HEK293 (cell line): Measurements from ENCODE around the gene DRG1.

Experiments
- CTCF ChIA-PET: fragments of 350-600 bp; formaldehyde crosslinking; extraction: SDS; loops from one replicate; lab custom pipeline; 2021; ENCODE audit warnings: antibody characterized with exemption; lab: Yijun Ruan, JAX
- POLR2A ChIA-PET: fragments of 300-600 bp; formaldehyde crosslinking; extraction: SDS; loops from one replicate; lab custom pipeline; 2020; ENCODE audit warnings: antibody characterized with exemption, inconsistent platforms; lab: Yijun Ruan, JAX
- H3K27ac ChIP-seq: fragments of 200-500 bp; sonication (Bioruptor generic); 2 replicates; pipeline ENCODE4 v1.5.1; 2014; ENCODE audit warnings: low read depth, low read length, control low read depth, inconsistent platforms; ENCODE audit errors: extremely low read depth
- H3K36me3 ChIP-seq, 2 experiments: fragments of 200-500 bp in 1 of 2; sonication (Bioruptor generic) in 1 of 2; 1 replicate in 1 of 2; 2 replicates in 1 of 2; pipeline ENCODE4 v1.5.1; 2014 to 2017; ENCODE audit warnings: inconsistent platforms in 2 of 2, low read length in 2 of 2; ENCODE audit not compliant: control insufficient read depth in 2 of 2, insufficient read depth in 1 of 2
- H3K4me1 ChIP-seq: fragments of 200-500 bp; sonication (Bioruptor generic); 2 replicates; pipeline ENCODE4 v1.5.1; 2014; ENCODE audit warnings: mild to moderate bottlenecking, low read length, inconsistent platforms; ENCODE audit not compliant: control insufficient read depth, insufficient read depth
- H3K4me3 ChIP-seq: 2 replicates; pipeline ENCODE4 v1.5.1; 2011; ENCODE audit warnings: low read depth, mild to moderate bottlenecking, control low read depth, low read length, moderate library complexity
- H3K9me3 ChIP-seq: fragments of 200-500 bp; sonication (Bioruptor generic); 2 replicates; pipeline ENCODE4 v1.5.1; 2014; ENCODE audit warnings: low read depth, low read length, inconsistent platforms; ENCODE audit not compliant: control insufficient read depth, insufficient read depth
- ATF2 ChIP-seq: fragments of 450-650 bp; formaldehyde crosslinking; IDR thresholded peaks from 2 replicates; pipeline ENCODE4 v1.5.1; 2016; ENCODE audit warnings: missing biosample characterization, missing genetic modification characterization, low read depth
- BCL11A ChIP-seq: fragments of 450-650 bp; formaldehyde crosslinking; IDR thresholded peaks from 2 replicates; pipeline ENCODE4 v1.5.1; 2016; ENCODE audit warnings: low read depth, missing biosample characterization, missing genetic modification characterization
- BCL6B ChIP-seq: fragments of 450-650 bp; formaldehyde crosslinking; IDR thresholded peaks from 2 replicates; pipeline ENCODE4 v1.5.1; 2017; ENCODE audit warnings: missing biosample characterization, missing genetic modification characterization
- GFI1B ChIP-seq: fragments of 450-650 bp; formaldehyde crosslinking; IDR thresholded peaks from 2 replicates; pipeline ENCODE4 v1.5.1; 2016; ENCODE audit warnings: missing biosample characterization, missing genetic modification characterization
- HIC1 ChIP-seq: fragments of 450-650 bp; formaldehyde crosslinking; IDR thresholded peaks from 2 replicates; pipeline ENCODE4 v1.5.1; 2016; ENCODE audit warnings: missing biosample characterization, missing genetic modification characterization
- PRDM2 ChIP-seq: fragments of 450-650 bp; formaldehyde crosslinking; IDR thresholded peaks from 2 replicates; pipeline ENCODE4 v1.5.1; 2016; ENCODE audit warnings: missing biosample characterization, missing genetic modification characterization, borderline replicate concordance
- REPIN1 ChIP-seq: fragments of 450-650 bp; formaldehyde crosslinking; IDR thresholded peaks from 2 replicates; pipeline ENCODE4 v1.5.1; 2017; ENCODE audit warnings: missing biosample characterization, missing genetic modification characterization, low read depth
- TRIM28 ChIP-seq: IDR thresholded peaks from 2 replicates; pipeline ENCODE4 v1.6.1; 2011; ENCODE audit warnings: low read length, control low read depth, borderline replicate concordance
- ZBTB17 ChIP-seq: fragments of 450-650 bp; formaldehyde crosslinking; IDR thresholded peaks from 2 replicates; pipeline ENCODE4 v1.5.1; 2016; ENCODE audit warnings: missing biosample characterization, missing genetic modification characterization
- ZNF112 ChIP-seq: fragments of 450-650 bp; formaldehyde crosslinking; IDR thresholded peaks from 2 replicates; pipeline ENCODE4 v1.5.0; 2017; ENCODE audit warnings: missing biosample characterization, missing genetic modification characterization
- ZNF24 ChIP-seq: fragments of 450-650 bp; formaldehyde crosslinking; IDR thresholded peaks from 2 replicates; pipeline ENCODE4 v1.5.1; 2016; ENCODE audit warnings: missing biosample characterization, missing genetic modification characterization
- ZNF324 ChIP-seq: fragments of 450-650 bp; formaldehyde crosslinking; IDR thresholded peaks from 2 replicates; pipeline ENCODE4 v1.5.1; 2016; ENCODE audit warnings: missing biosample characterization, missing genetic modification characterization
- ZNF529 ChIP-seq: fragments of 450-650 bp; formaldehyde crosslinking; IDR thresholded peaks from 2 replicates; pipeline ENCODE4 v1.5.1; 2017; ENCODE audit warnings: missing genetic modification characterization, missing biosample characterization; ENCODE audit not compliant: insufficient replicate concordance
- ZNF544 ChIP-seq: fragments of 450-650 bp; formaldehyde crosslinking; IDR thresholded peaks from 2 replicates; pipeline ENCODE4 v1.5.0; 2017; ENCODE audit warnings: missing biosample characterization, missing genetic modification characterization
- ZNF555 ChIP-seq: fragments of 450-650 bp; formaldehyde crosslinking; conservative IDR thresholded peaks from 2 replicates; pipeline ENCODE4 v1.5.1; 2017; ENCODE audit warnings: missing biosample characterization, mild to moderate bottlenecking, missing genetic modification characterization, inconsistent platforms
- ZNF558 ChIP-seq: fragments of 450-650 bp; formaldehyde crosslinking; IDR thresholded peaks from 2 replicates; pipeline ENCODE4 v1.5.1; 2016; ENCODE audit warnings: missing biosample characterization, missing genetic modification characterization
- ZNF600 ChIP-seq: fragments of 450-650 bp; formaldehyde crosslinking; IDR thresholded peaks from 2 replicates; pipeline ENCODE4 v1.5.1; 2016; ENCODE audit warnings: missing biosample characterization, missing genetic modification characterization
- ZNF626 ChIP-seq: fragments of 450-650 bp; sonication (Bioruptor Pico); formaldehyde crosslinking; IDR thresholded peaks from 2 replicates; pipeline ENCODE4 v1.5.1; 2018; ENCODE audit warnings: missing biosample characterization, missing genetic modification characterization, inconsistent platforms
- ZNF629 ChIP-seq: fragments of 450-650 bp; formaldehyde crosslinking; IDR thresholded peaks from 2 replicates; pipeline ENCODE4 v1.5.1; 2017; ENCODE audit warnings: missing biosample characterization, missing genetic modification characterization
- ZNF639 ChIP-seq: fragments of 450-650 bp; formaldehyde crosslinking; IDR thresholded peaks from 2 replicates; pipeline ENCODE4 v1.5.1; 2016; ENCODE audit warnings: missing biosample characterization, missing genetic modification characterization
- ZNF658 ChIP-seq: fragments of 450-650 bp; formaldehyde crosslinking; IDR thresholded peaks from 2 replicates; pipeline ENCODE4; 2016; ENCODE audit warnings: missing biosample characterization, missing genetic modification characterization
- ZNF677 ChIP-seq: fragments of 450-650 bp; IDR thresholded peaks from 2 replicates; pipeline ENCODE4 v1.5.0; 2018; ENCODE audit warnings: missing biosample characterization, mild to moderate bottlenecking, missing genetic modification characterization, moderate library complexity
- ZNF692 ChIP-seq: fragments of 450-650 bp; formaldehyde crosslinking; IDR thresholded peaks from 2 replicates; pipeline ENCODE4 v1.5.1; 2016; ENCODE audit warnings: missing biosample characterization, missing genetic modification characterization

DRG1 gene

GRCh38 chr22:31475800-31476199 is 76.4 kb downstream of the DRG1 start (continued):
- TF ChIP-seq PRDM2 (tag by site-specific recombination) (no peak), ZNF555 (tag by site-specific recombination) (no peak), GFI1B (no peak), BCL6B (tag by site-specific recombination) (no peak)

GRCh38 chr22:31477329-31477728 is 77.9 kb downstream of the DRG1 start:
- Histone ChIP-seq H3K9me3 (no peaks in the 10 kb centered on the region), H3K4me1 (no peaks in the 10 kb centered on the region), H3K36me3 (peaks cover 57 to 77% of the 10 kb centered on the region in 2 experiments), H3K27ac (no peak overlapping the region), H3K4me3 (no peak overlapping the region)
- TF ChIP-seq ZNF677 (tag by site-specific recombination) (no peak), ZNF558 (tag by site-specific recombination) (no peak), ZNF529 (tag by site-specific recombination) (no peak), ZNF626 (tag by site-specific recombination) (no peak), ZNF600 (tag by site-specific recombination) (no peak), ZNF324 (tag by site-specific recombination) (no peak), BCL11A (tag by site-specific recombination) (no peak), ZNF639 (no peak), ZNF658 (no peak), ZNF629 (tag by site-specific recombination) (no peak), ATF2 (tag by site-specific recombination) (no peak), ZNF544 (no peak), ZNF692 (no peak), TRIM28 (no peak), REPIN1 (tag by site-specific recombination) (no peak), ZNF24 (tag by site-specific recombination) (no peak), ZBTB17 (no peak), ZNF112 (tag by site-specific recombination) (no peak), HIC1 (tag by site-specific recombination) (no peak)
- ChIA-PET CTCF (no interaction called here), POLR2A (interaction anchor here (0.7 kb wide), 2 partner anchors 25 to 32 kb away, joined by 3 to 6 read pairs; no protein-coding TSS in a partner anchor)
